Activated CD4-positive, alpha-beta T cell treated with anti-CD3 and anti-CD28 coated beads for 36 hours (primary cell): Measurements from ENCODE around the gene CHMP2A. TPM values are rescaled to one million over a fixed set of nuclear protein-coding genes. Genes with fewer than 3 reads are reported as not detected.
"Not testable (repeated sequence)": the region's sequence is repeated elsewhere in the genome, so short reads cannot be mapped to it uniquely, and the experiment has no call there.

Experiments
- ATAC-seq: fragments of 200-7000 bp; cut with Tn5 transposase; one replicate; pipeline ENCODE4 v1.10.0; 2021; ENCODE audit warnings: mild to moderate bottlenecking, moderate library complexity
- CTCF ChIA-PET: fragments of 350-600 bp; sonication (Branson Sonifier 250); formaldehyde crosslinking; loops from one replicate; lab custom pipeline; 2021; ENCODE audit warnings: antibody characterized with exemption; lab: Charles Lee
- POLR2A ChIA-PET: fragments of 350-600 bp; sonication (Branson Sonifier 250); formaldehyde crosslinking; loops from one replicate; lab custom pipeline; 2021; ENCODE audit warnings: antibody characterized with exemption, inconsistent platforms; lab: Charles Lee
- DNase-seq: peaks from one replicate; pipeline ENCODE4 v3.0.0-alpha.2; 2020
- H3K27ac Mint-ChIP-seq: one replicate; pipeline ENCODE4 v1.8.0; 2021; ENCODE audit warnings: mixed read lengths
- H3K27me3 Mint-ChIP-seq: one replicate; pipeline ENCODE4 v1.8.0; 2021; ENCODE audit warnings: mixed read lengths
- H3K36me3 Mint-ChIP-seq: one replicate; pipeline ENCODE4 v1.8.0; 2021; ENCODE audit warnings: low read depth, mixed read lengths
- H3K4me1 Mint-ChIP-seq: one replicate; pipeline ENCODE4 v1.8.0; 2021; ENCODE audit warnings: mixed read lengths
- H3K4me3 Mint-ChIP-seq: one replicate; pipeline ENCODE4 v1.8.0; 2021; ENCODE audit warnings: mild to moderate bottlenecking, moderate library complexity, mixed read lengths
- H3K9me3 Mint-ChIP-seq: one replicate; pipeline ENCODE4 v1.8.0; 2021; ENCODE audit warnings: low read depth, mixed read lengths
- intact Hi-C, 2 experiments: fragments of 100-400 bp; cut with DNase I in 1 of 2; cut with micrococcal nuclease in 1 of 2; formaldehyde crosslinking; loops; one replicate each; pipeline versions ENCODE4 v1.14.2 to v1.15.1; 2022 to 2024; cut with DNase I, micrococcal nuclease
- total RNA-seq, 2 experiments: library from RNA; stranded (reverse); gene quantifications; one replicate each; pipeline ENCODE4 v1.2.3, GENCODE V29; 2021

CHMP2A gene
- total RNA-seq, 2 experiments from 2014 or later, result 101 to 107 TPM

GRCh38 chr19:58515259-58515658, 39.6 kb downstream of the CHMP2A start:
- H3K27me3 Mint-ChIP-seq, result no peaks in the 10 kb centered on the region
- CTCF ChIA-PET, result interaction anchor here (0.9 kb wide), 1 partner anchor 31 kb away, joined by 4 read pairs; no protein-coding TSS in a partner anchor
- peak overlapping the region; percentile 47 for H3K27ac Mint-ChIP-seq
- peaks cover 29% of the 10 kb centered on the region for H3K4me1 Mint-ChIP-seq
- no peak for ATAC-seq
- H3K9me3 Mint-ChIP-seq, result no peaks in the 10 kb centered on the region
- POLR2A ChIA-PET, result interaction anchor here (1.8 kb wide), 1 partner anchor 29 kb away, joined by 7 read pairs; the partner anchor contains the start of gene TRIM28
- DNase-seq, result no peak
- peaks cover 23% of the 10 kb centered on the region for H3K36me3 Mint-ChIP-seq
- peak overlapping the region; percentile 88 for H3K4me3 Mint-ChIP-seq
- intact Hi-C loops, result loop anchor here in 1 of 2 experiments (5.0 kb wide), 2 partner anchors 38 to 113 kb away; partner anchors contain the start of gene ZNF446

GRCh38 chr19:58514564-58515022, 40.3 kb downstream of the CHMP2A start:
- Mint-ChIP-seq H3K27me3 (no peaks in the 10 kb centered on the region), H3K9me3 (no peaks in the 10 kb centered on the region), H3K4me3 (peak overlapping the region; percentile 88), H3K4me1 (peaks cover 27% of the 10 kb centered on the region), H3K27ac (peak overlapping the region; percentile 81), H3K36me3 (peaks cover 23% of the 10 kb centered on the region)
- CTCF ChIA-PET, result interaction anchor here (0.5 to 1.8 kb wide), 16 partner anchors 10 to 322 kb away, joined by 3 to 13 read pairs (median 4); partner anchors contain the start of genes CHMP2A and ZNF324B
- DNase-seq (no peak), ATAC-seq (no peak)
- intact Hi-C loops, result loop anchor here (1.0 to 5.0 kb wide), 15 partner anchors 15 to 332 kb away; partner anchors contain the start of genes ZNF446 (in 2 of the 2), ERVK3-1 (in 1 of the 2), MZF1 (in 1 of the 2) and UBE2M (in 1 of the 2)
- POLR2A ChIA-PET, result interaction anchor here (0.6 to 1.8 kb wide), 4 partner anchors 15 to 1241 kb away, joined by 4 to 8 read pairs (median 6); partner anchors contain the start of genes TRIM28 and ZNF584

- Mint-ChIP-seq H3K4me3 (peak overlapping the region; percentile 88), H3K4me1 (peaks cover 27% of the 10 kb centered on the region), H3K27ac (peak overlapping the region; percentile 81), H3K36me3 (peaks cover 21% of the 10 kb centered on the region), H3K27me3 (no peaks in the 10 kb centered on the region), H3K9me3 (no peaks in the 10 kb centered on the region)
- ChIA-PET POLR2A (interaction anchor here (0.6 to 1.8 kb wide), 7 partner anchors 9 to 1241 kb away, joined by 3 to 8 read pairs (median 4); partner anchors contain the start of genes CHMP2A, TRIM28 and ZNF584), CTCF (interaction anchor here (0.5 to 1.8 kb wide), 16 partner anchors 10 to 321 kb away, joined by 3 to 13 read pairs (median 4); partner anchors contain the start of genes CHMP2A and ZNF324B)
- ATAC-seq, result peak; percentile 88
- peak; percentile 99 for DNase-seq
- intact Hi-C loops, result loop anchor here (1.0 kb wide), 13 partner anchors 15 to 332 kb away; partner anchors contain the start of genes ERVK3-1 (in 1 of the 2), MZF1 (in 1 of the 2), UBE2M (in 1 of the 2) and ZNF324 (in 1 of the 2)
Measured at GRCh38 chr19:58513694-58514563, 41.0 kb downstream of the CHMP2A start.

GRCh38 chr19:58513213-58513693, 41.7 kb downstream of the CHMP2A start:
- intact Hi-C loops, result no loop called here
- Mint-ChIP-seq H3K4me1 (peaks cover 22% of the 10 kb centered on the region), H3K9me3 (no peaks in the 10 kb centered on the region), H3K4me3 (peak overlapping the region; percentile 88), H3K36me3 (peaks cover 19% of the 10 kb centered on the region), H3K27me3 (no peaks in the 10 kb centered on the region), H3K27ac (peak overlapping the region; percentile 81)
- CTCF ChIA-PET, result interaction anchor here (0.5 to 1.8 kb wide), 10 partner anchors 9 to 102 kb away, joined by 3 to 13 read pairs (median 4); partner anchors contain the start of genes CHMP2A and ZNF324B
- ATAC-seq, result peak; percentile 0
- no peak for DNase-seq
- POLR2A ChIA-PET, result interaction anchor here (0.6 to 1.8 kb wide), 6 partner anchors 8 to 105 kb away, joined by 3 to 8 read pairs (median 4); partner anchors contain the start of genes CHMP2A, TRIM28 and ZNF584

GRCh38 chr19:58511353-58512208, 43.3 kb downstream of the CHMP2A start, which contains the start of gene SLC27A5:
TSS of gene SLC27A5 (minus strand) at chr19:58511992. CDS start at chr19:58511955, 37 bp downstream.
- Mint-ChIP-seq H3K4me3 (no peak within 1 kb of the TSS), H3K27ac (peak within 1 kb of the TSS; percentile 81), H3K9me3 (peaks cover 8% of the 10 kb centered on the region), H3K27me3 (no peaks in the 10 kb centered on the region), H3K4me1 (peaks cover 14% of the 10 kb centered on the region), H3K36me3 (peaks cover 25% of the 10 kb centered on the region)
- DNase-seq (no peak), ATAC-seq (no peak)
- intact Hi-C loops, result no loop called here
- ChIA-PET CTCF (no interaction called here), POLR2A (no interaction called here)

- no peak overlapping the region for H3K4me3 Mint-ChIP-seq
- no peak overlapping the region for H3K27ac Mint-ChIP-seq
Measured at GRCh38 chr19:58510084-58510862, 44.6 kb downstream of the CHMP2A start.

GRCh38 chr19:58509731-58510083, 45.2 kb downstream of the CHMP2A start:
- Mint-ChIP-seq H3K27ac (no peak overlapping the region), H3K9me3 (peaks cover 8% of the 10 kb centered on the region), H3K4me3 (no peak overlapping the region), H3K4me1 (no peaks in the 10 kb centered on the region), H3K27me3 (no peaks in the 10 kb centered on the region), H3K36me3 (peaks cover 11% of the 10 kb centered on the region)
- CTCF ChIA-PET, result no interaction called here
- no peak for ATAC-seq
- no peak for DNase-seq
- intact Hi-C loops, result no loop called here
- POLR2A ChIA-PET, result no interaction called here

More at GRCh38 chr19:58510084-58510862, 44.6 kb downstream of the CHMP2A start:
- CTCF ChIA-PET, result no interaction called here
- no peaks in the 10 kb centered on the region for H3K27me3 Mint-ChIP-seq
- POLR2A ChIA-PET, result no interaction called here
- H3K9me3 Mint-ChIP-seq, result peaks cover 8% of the 10 kb centered on the region
- peaks cover 14% of the 10 kb centered on the region for H3K36me3 Mint-ChIP-seq
- H3K4me1 Mint-ChIP-seq, result peaks cover 3% of the 10 kb centered on the region
- ATAC-seq (no peak), DNase-seq (no peak)
- intact Hi-C loops, result no loop called here

- POLR2A ChIA-PET, intact Hi-C loops, DNase-seq, H3K4me1 Mint-ChIP-seq, H3K4me3 Mint-ChIP-seq, H3K27ac Mint-ChIP-seq, H3K27me3 Mint-ChIP-seq, H3K9me3 Mint-ChIP-seq, ATAC-seq, H3K36me3 Mint-ChIP-seq: not testable (repeated sequence)
- CTCF ChIA-PET, result interaction anchor here (0.9 to 1.2 kb wide), 2 partner anchors 11 to 201 kb away, joined by 3 read pairs; no protein-coding TSS in a partner anchor
Measured at GRCh38 chr19:58507602-58508223, 47.2 kb downstream of the CHMP2A start.
